Gastrocnemius medialis (tissue), 4 donors: ENCODE data around the gene RASD1. TPM values are rescaled to one million over a fixed set of nuclear protein-coding genes. Genes with fewer than 3 reads are reported as not detected.

Experiments
- ATAC-seq, 2 donors: fragments of 150-250 bp; one replicate each; pipeline ENCODE4 v1.9.1; 2016
- DNase-seq, 2 donors: peaks; one replicate each; pipeline ENCODE4 v3.0.0-alpha.2; 2019
- H3K27ac ChIP-seq, 4 donors: fragments of 200-600 bp; sonication (generic); 1 replicate in 1 of 4; 2 replicates in 3 of 4; pipeline ENCODE4 v1.5.1; 2016 to 2018; ENCODE audit warnings: mild to moderate bottlenecking in 2 of 4, moderate library complexity in 1 of 4
- H3K27me3 ChIP-seq, 3 donors: fragments of 200-600 bp; sonication (generic) in 2 of 3; 1 replicate in 1 of 3; 2 replicates in 2 of 3; pipeline versions ENCODE4 v1.5.1 to v1.6.0; 2016 to 2019; ENCODE audit warnings: mild to moderate bottlenecking in 1 of 3, moderate library complexity in 1 of 3
- H3K36me3 ChIP-seq, 2 donors: fragments of 200-600 bp; sonication (generic) in 1 of 2; one replicate each; pipeline ENCODE4 v1.5.1; 2017 to 2018
- H3K4me1 ChIP-seq, 2 donors: fragments of 200-600 bp; sonication (generic) in 1 of 2; one replicate each; pipeline ENCODE4 v1.5.1; 2016 to 2017; ENCODE audit warnings: mild to moderate bottlenecking in 2 of 2
- H3K4me3 ChIP-seq, 4 donors: fragments of 200-600 bp; sonication (generic) in 3 of 4; 1 replicate in 1 of 4; 2 replicates in 3 of 4; pipeline ENCODE4 v1.5.1; 2016 to 2019; ENCODE audit warnings: mild to moderate bottlenecking in 2 of 4
- H3K9me3 ChIP-seq, 3 donors: fragments of 200-600 bp; sonication (generic) in 2 of 3; 1 replicate in 1 of 3; 2 replicates in 2 of 3; pipeline ENCODE4 v1.5.1; 2016 to 2019
- POLR2A ChIP-seq, 2 donors: fragments of 450-650 bp; IDR thresholded peaks; one replicate each; pipeline ENCODE4 v1.6.1; 2017; ENCODE audit warnings: antibody characterized with exemption in 2 of 2, mild to moderate bottlenecking in 2 of 2, moderate library complexity in 2 of 2
- in situ Hi-C, 4 donors: fragments of 200-750 bp; cut with MboI; loops; one replicate each; pipeline versions ENCODE4 v1.15.0 to v1.8.0; 2017; ENCODE audit warnings: low sequenced_read_pairs in 4 of 4
- intact Hi-C: fragments of 100-400 bp; cut with DNase I; formaldehyde crosslinking; loops from one replicate; pipeline ENCODE4 v1.15.1; 2023; ENCODE audit warnings: low total_unique reads
- total RNA-seq, 4 donors: library from RNA; depleted of rRNA; stranded (reverse); fragments of >200 nt; gene quantifications; one replicate each; pipeline versions ENCODE4 v1.1.0 to v1.2.3, GENCODE V29; 2016
- TF ChIP-seq, protein P1 (sequence below), 5 experiments: fragments of 450-650 bp in 3 of 5; fragments of 200-600 bp in 2 of 5; sonication (generic) in 2 of 5; IDR thresholded peaks in 4 of 5; conservative IDR thresholded peaks in 1 of 5; 1 replicate in 4 of 5; 2 replicates in 1 of 5; pipeline ENCODE4 v1.5.1; 2016 to 2019; ENCODE audit warnings: antibody characterized with exemption in 5 of 5, mild to moderate bottlenecking in 3 of 5, moderate library complexity in 3 of 5

RASD1 gene
- total RNA-seq, 4 donors from 2014 or later: 61.3 to 264 (median 102) TPM

DNA sequence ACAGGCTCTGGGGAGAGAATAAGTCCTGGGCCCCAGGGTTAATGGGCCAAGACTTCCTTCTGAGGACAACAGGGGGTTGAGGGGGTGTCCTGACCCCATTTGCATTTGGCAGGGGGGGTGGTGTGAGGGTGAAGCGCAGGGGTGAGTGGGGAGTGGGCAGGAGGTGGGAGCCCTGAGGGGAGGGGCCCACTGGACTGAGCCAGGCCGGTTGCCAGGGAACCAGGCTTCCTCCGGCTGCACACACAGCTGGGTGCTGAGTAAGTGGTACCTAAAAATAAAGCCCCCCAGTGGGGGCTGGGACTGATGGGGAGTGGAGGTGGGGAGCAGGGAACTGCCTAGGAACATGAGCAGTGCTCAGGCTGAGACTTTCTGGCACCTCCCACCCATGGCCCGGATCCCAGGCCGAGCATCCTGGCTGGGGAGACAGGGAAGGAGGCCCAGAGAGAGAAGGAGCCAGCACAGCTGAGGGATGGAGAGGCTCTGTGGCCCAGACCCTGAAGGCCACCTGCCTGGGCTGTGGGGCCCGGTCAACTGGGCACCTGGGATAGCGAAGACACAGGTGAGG, 7.5 kb upstream of the RASD1 start:
- no peak overlapping the region for H3K4me3 ChIP-seq
- ATAC-seq: no peak
- intact Hi-C loops: no loop called here
- in situ Hi-C loops: loop anchor here in 2 of 4 donors (5.0 to 10.0 kb wide), 2 partner anchors 64 to 149 kb away; no protein-coding TSS in a partner anchor
- no peaks in the 10 kb centered on the region for H3K36me3 ChIP-seq
- peaks cover 11 to 14% of the 10 kb centered on the region in 2 donors for H3K4me1 ChIP-seq
- H3K27ac ChIP-seq: no peak overlapping the region
- no peak for TF ChIP-seq POLR2A (IDR thresholded peaks at IDR 0.05)
- TF ChIP-seq, protein P1, sequence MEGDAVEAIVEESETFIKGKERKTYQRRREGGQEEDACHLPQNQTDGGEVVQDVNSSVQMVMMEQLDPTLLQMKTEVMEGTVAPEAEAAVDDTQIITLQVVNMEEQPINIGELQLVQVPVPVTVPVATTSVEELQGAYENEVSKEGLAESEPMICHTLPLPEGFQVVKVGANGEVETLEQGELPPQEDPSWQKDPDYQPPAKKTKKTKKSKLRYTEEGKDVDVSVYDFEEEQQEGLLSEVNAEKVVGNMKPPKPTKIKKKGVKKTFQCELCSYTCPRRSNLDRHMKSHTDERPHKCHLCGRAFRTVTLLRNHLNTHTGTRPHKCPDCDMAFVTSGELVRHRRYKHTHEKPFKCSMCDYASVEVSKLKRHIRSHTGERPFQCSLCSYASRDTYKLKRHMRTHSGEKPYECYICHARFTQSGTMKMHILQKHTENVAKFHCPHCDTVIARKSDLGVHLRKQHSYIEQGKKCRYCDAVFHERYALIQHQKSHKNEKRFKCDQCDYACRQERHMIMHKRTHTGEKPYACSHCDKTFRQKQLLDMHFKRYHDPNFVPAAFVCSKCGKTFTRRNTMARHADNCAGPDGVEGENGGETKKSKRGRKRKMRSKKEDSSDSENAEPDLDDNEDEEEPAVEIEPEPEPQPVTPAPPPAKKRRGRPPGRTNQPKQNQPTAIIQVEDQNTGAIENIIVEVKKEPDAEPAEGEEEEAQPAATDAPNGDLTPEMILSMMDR (IDR thresholded peaks at IDR 0.05 in 4 of 5, conservative IDR thresholded peaks at IDR 0.05 in 1 of 5): no peak
- no peaks in the 10 kb centered on the region for H3K9me3 ChIP-seq
- no peaks in the 10 kb centered on the region for H3K27me3 ChIP-seq
- peak in 1 of 2 donors; percentile 36 for DNase-seq

DNA sequence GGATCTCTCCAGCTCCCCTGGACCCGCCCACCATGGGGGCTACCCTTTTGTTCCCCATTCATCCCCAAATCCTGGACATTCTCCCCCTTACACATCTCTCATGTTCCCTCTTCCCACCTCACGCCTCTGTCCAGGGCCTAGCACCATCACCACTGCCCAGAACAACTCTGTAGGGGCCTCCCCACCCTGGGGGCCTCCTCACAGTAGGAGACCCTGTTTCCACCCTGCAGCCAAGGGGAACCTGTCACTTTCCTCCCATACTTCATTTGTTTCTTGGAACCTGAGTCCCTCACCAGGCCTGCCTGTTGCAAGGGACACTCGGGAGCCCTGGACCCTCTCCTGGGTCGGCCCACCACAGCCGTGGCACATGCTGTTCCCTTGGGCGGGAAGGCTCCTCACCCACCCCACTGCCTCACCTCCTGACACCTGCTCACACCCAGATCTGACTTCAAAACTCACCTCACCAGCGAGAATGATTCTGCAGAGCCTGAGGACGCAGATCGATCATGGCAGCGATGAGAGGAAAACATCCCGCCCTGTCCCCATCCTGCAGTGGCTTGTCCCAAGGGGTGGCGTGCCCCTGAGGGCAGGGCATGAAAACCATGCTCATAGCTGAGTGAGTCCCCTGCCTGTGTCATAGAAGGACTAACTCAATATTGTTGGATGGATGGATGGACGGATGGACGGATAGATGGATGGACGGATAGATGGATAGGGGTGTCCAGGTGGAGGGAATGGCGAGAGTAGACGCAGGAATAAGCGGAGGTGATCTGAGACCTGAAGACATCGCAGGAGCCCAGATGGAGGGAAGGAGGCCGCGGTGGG, 6.8 kb upstream of the RASD1 start:
- intact Hi-C loops: no loop called here

DNA sequence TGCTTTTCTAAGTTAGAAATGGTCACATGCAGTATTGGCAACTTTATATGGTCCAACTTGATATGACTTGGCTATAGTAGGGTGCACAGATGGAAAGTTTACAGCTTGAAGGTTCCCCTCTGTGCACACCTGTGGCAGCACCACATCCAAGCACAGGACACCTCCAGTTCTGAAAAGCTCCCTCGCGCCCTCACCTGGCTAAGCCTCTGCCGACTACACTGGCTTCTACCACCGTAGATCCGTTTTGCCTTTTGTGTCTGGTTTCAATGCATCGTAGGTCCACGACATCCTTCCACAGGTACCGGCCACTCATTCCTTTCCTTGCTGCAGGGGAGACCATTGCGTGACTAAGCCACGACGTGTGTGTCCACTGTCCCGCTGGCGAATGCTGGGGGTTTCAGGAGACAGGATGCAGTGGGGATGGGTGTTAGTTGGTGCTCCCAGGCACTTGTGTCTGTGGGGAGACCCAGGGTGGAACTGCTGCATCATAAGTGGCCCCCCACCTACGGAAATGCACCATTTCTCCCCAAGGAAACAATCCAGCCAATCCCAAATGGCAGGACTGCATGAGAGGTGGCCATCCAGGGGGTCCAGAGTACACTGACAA, 4.9 kb upstream of the RASD1 start:
- no peaks in the 10 kb centered on the region for H3K27me3 ChIP-seq
- ATAC-seq (no peak), DNase-seq (no peak)
- no peak for TF ChIP-seq POLR2A (IDR thresholded peaks at IDR 0.05)
- TF ChIP-seq, protein P1 (IDR thresholded peaks at IDR 0.05 in 4 of 5, conservative IDR thresholded peaks at IDR 0.05 in 1 of 5): no peak
- no peak overlapping the region for H3K4me3 ChIP-seq
- intact Hi-C loops (no loop called here), in situ Hi-C loops (loop anchor here in 2 of 4 donors (5.0 to 10.0 kb wide), 2 partner anchors 66 to 146 kb away; no protein-coding TSS in a partner anchor)
- no peaks in the 10 kb centered on the region for H3K9me3 ChIP-seq
- H3K36me3 ChIP-seq: no peaks in the 10 kb centered on the region
- peaks cover 5 to 6% of the 10 kb centered on the region in 2 donors for H3K4me1 ChIP-seq
- H3K27ac ChIP-seq: no peak overlapping the region

More for the DNA sequence above, 6.8 kb upstream of the RASD1 start:
- ATAC-seq: no peak
- no peaks in the 10 kb centered on the region for H3K36me3 ChIP-seq
- H3K27me3 ChIP-seq: no peaks in the 10 kb centered on the region
- DNase-seq: no peak
- TF ChIP-seq, protein P1 (IDR thresholded peaks at IDR 0.05 in 4 of 5, conservative IDR thresholded peaks at IDR 0.05 in 1 of 5): no peak
- TF ChIP-seq POLR2A (IDR thresholded peaks at IDR 0.05): no peak
- H3K4me3 ChIP-seq: no peak overlapping the region
- peaks cover 11 to 14% of the 10 kb centered on the region in 2 donors for H3K4me1 ChIP-seq
- H3K27ac ChIP-seq: no peak overlapping the region
- H3K9me3 ChIP-seq: no peaks in the 10 kb centered on the region
- in situ Hi-C loops: loop anchor here in 2 of 4 donors (5.0 to 10.0 kb wide), 2 partner anchors 64 to 148 kb away; no protein-coding TSS in a partner anchor

DNA sequence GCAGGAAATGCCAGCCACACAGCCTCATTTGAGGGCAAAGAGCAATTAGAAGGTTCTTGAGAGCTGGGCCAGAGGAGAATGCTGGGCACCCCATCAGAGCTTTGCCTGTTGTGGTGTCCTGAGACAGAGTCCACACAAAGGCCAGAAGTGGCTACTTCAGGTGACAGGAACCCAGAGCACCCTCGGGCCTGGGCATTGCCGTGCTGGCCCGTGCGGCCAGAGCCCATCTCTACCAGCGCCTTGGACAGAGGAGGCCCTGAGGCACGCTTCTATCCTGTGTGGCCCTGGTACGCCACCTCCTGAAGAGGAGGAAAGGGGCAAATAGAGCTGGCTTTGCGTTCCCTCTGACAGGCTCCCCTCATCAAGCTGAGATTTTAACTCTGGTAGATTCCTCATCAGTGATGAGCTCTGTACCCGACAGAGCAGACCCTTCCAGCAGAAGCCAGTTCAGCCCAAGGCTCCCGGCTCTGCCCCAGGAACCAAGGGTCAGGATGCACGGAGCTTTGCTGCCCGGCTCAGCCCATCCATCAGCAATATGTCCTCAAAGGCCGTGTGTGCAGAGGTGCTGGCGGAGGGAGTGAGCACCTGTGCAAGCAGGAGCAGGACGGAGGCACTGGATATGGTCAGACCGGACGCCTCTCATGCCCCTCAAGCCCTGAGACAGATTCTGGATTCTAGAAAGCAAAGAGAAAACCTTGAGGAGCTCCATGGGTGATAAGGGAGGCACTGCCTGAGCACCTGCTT, 3.4 kb upstream of the RASD1 start:
- peaks cover 5 to 6% of the 10 kb centered on the region in 2 donors for H3K4me1 ChIP-seq
- intact Hi-C loops (loop anchor here (10.0 kb wide), 1 partner anchor 455 kb away; the partner anchor contains the start of gene MPRIP), in situ Hi-C loops (loop anchor here (5.0 to 10.0 kb wide), 3 partner anchors 68 to 145 kb away; no protein-coding TSS in a partner anchor)
- TF ChIP-seq POLR2A (IDR thresholded peaks at IDR 0.05): no peak
- TF ChIP-seq, protein P1 (IDR thresholded peaks at IDR 0.05 in 4 of 5, conservative IDR thresholded peaks at IDR 0.05 in 1 of 5): no peak
- H3K27me3 ChIP-seq: no peaks in the 10 kb centered on the region
- H3K9me3 ChIP-seq: no peaks in the 10 kb centered on the region
- H3K27ac ChIP-seq: no peak overlapping the region
- no peaks in the 10 kb centered on the region for H3K36me3 ChIP-seq
- no peak overlapping the region for H3K4me3 ChIP-seq
- ATAC-seq: no peak
- DNase-seq: no peak
